ENCODE data around the gene LARP1. TPM values are rescaled to one million over a fixed set of nuclear protein-coding genes. Genes with fewer than 3 reads are reported as not detected.
"Not testable (repeated sequence)": the region's sequence is repeated elsewhere in the genome, so short reads cannot be mapped to it uniquely, and the experiment has no call there.

The LARP1 gene
- total and polyA plus RNA-seq, 2 experiments from 2014 or later, result 133 to 302 TPM

GRCh38 chr5:154835701-154836052 is 80.5 kb downstream of the LARP1 start:
- H3K27me3 Mint-ChIP-seq (ENCODE audit: insufficient read depth, low read depth, poor library complexity); H3F3A ChIP-seq (replicated peaks; ENCODE audit: low read depth); DNase-seq (ENCODE audit: low spot score); H3K4me2 ChIP-seq; H3K79me2 ChIP-seq (replicated peaks; ENCODE audit: insufficient read depth); H3K4me3 Mint-ChIP-seq; H3K36me3 ChIP-seq (ENCODE audit: insufficient read depth); H3K4me3 ChIP-seq; H3K36me3 Mint-ChIP-seq (ENCODE audit: low read depth); H3K27ac Mint-ChIP-seq; H3K4me1 Mint-ChIP-seq; H3K9me2 ChIP-seq (ENCODE audit: insufficient read depth); H3K27me3 ChIP-seq (ENCODE audit: insufficient read depth); H4K20me1 ChIP-seq (replicated peaks; ENCODE audit: insufficient read depth); ATAC-seq; H2AFZ ChIP-seq; H3K9me3 Mint-ChIP-seq; H3K4me1 ChIP-seq (ENCODE audit: insufficient read depth); H3K27ac ChIP-seq (ENCODE audit: low read depth): not testable (repeated sequence)

- no peak for DNase-seq (ENCODE audit: low spot score)
- ATAC-seq, result no peak
- Histone ChIP-seq H3K79me2 (replicated peaks; ENCODE audit: insufficient read depth) (no peaks in the 10 kb centered on the region), H3K4me3 (no peak overlapping the region), H3K36me3 (ENCODE audit: insufficient read depth) (peaks cover 3% of the 10 kb centered on the region; the same call in 1 of the 2 replicates), H4K20me1 (replicated peaks; ENCODE audit: insufficient read depth) (no peaks in the 10 kb centered on the region), H3K27ac (ENCODE audit: low read depth) (no peak overlapping the region), H3K27me3 (ENCODE audit: insufficient read depth) (no peaks in the 10 kb centered on the region), H3K4me2 (no peak overlapping the region), H3F3A (replicated peaks; ENCODE audit: low read depth) (no peaks in the 10 kb centered on the region), H3K9me2 (ENCODE audit: insufficient read depth) (no peaks in the 10 kb centered on the region), H3K4me1 (ENCODE audit: insufficient read depth) (no peaks in the 10 kb centered on the region), H2AFZ (no peak overlapping the region)
- Mint-ChIP-seq H3K27me3 (ENCODE audit: insufficient read depth, low read depth, poor library complexity) (peaks cover 2% of the 10 kb centered on the region), H3K4me1 (peaks cover 5% of the 10 kb centered on the region; the same call in 2 of the 3 replicates), H3K27ac (no peak overlapping the region), H3K36me3 (ENCODE audit: low read depth) (peaks cover 6% of the 10 kb centered on the region; the same call in 1 of the 3 replicates), H3K9me3 (no peaks in the 10 kb centered on the region), H3K4me3 (no peak overlapping the region)
- no peak for TF ChIP-seq JUNB (IDR thresholded peaks at IDR 0.05; ENCODE audit: unreplicated experiment)
- TF ChIP-seq NANOG (IDR thresholded peaks at IDR 0.05; ENCODE audit: borderline replicate concordance), result no peak
- no peak for TF ChIP-seq ETS1 (IDR thresholded peaks at IDR 0.05)
- no peak for TF ChIP-seq EZH2phosphoT487 (IDR thresholded peaks at IDR 0.05; ENCODE audit: unreplicated experiment)
- no peak for TF ChIP-seq POLR2AphosphoS5 (IDR thresholded peaks at IDR 0.05; ENCODE audit: low read depth)
- no peak for TF ChIP-seq ZNF331 (CRISPR knock-in tag; IDR thresholded peaks at IDR 0.05; ENCODE audit: low read depth)
- TF ChIP-seq CREB1 (CRISPR knock-in tag; IDR thresholded peaks at IDR 0.05; ENCODE audit: low read depth), result no peak
- TF ChIP-seq ZNF114 (CRISPR knock-in tag; IDR thresholded peaks at IDR 0.05), result no peak
- no peak for TF ChIP-seq REST (IDR thresholded peaks at IDR 0.05; ENCODE audit: unreplicated experiment)
- no peak for TF ChIP-seq STAT1 (IDR thresholded peaks at IDR 0.05; ENCODE audit: unreplicated experiment)
- no peak for TF ChIP-seq EZH2 (IDR thresholded peaks at IDR 0.05; ENCODE audit: low read depth, unreplicated experiment)
- TF ChIP-seq CTCF (conservative IDR thresholded peaks at IDR 0.05; ENCODE audit: low read depth in 2 of 2), result no peak
Observed at GRCh38 chr5:154836225-154836624, 81.0 kb downstream of the LARP1 start.

Data from GM23338 (cell line).